CD4-positive, alpha-beta T cell (primary cell): Measurements from ENCODE around the gene H2BW1. TPM values are rescaled to one million over a fixed set of nuclear protein-coding genes. Genes with fewer than 3 reads are reported as not detected.
"Not testable (repeated sequence)": the region's sequence is repeated elsewhere in the genome, so short reads cannot be mapped to it uniquely, and the experiment has no call there.

Experiments
- ATAC-seq: fragments of 200-7000 bp; cut with Tn5 transposase; one replicate; pipeline ENCODE4 v1.10.0; 2022; ENCODE audit warnings: mild to moderate bottlenecking; ENCODE audit not compliant: poor library complexity
- CTCF ChIA-PET: fragments of 350-600 bp; sonication (Branson Sonifier 250); formaldehyde crosslinking; loops from one replicate; lab custom pipeline; 2021; ENCODE audit warnings: antibody characterized with exemption, inconsistent platforms; lab: Charles Lee
- POLR2A ChIA-PET: fragments of 350-600 bp; sonication (Branson Sonifier 250); formaldehyde crosslinking; loops from one replicate; lab custom pipeline; 2021; ENCODE audit warnings: antibody characterized with exemption, inconsistent platforms; lab: Charles Lee
- DNase-seq, 14 experiments: peaks; one replicate each; pipeline ENCODE4 v3.0.0-alpha.2; 2013 to 2020; ENCODE audit warnings: mixed read lengths in 2 of 14
- H3K27ac ChIP-seq, 2 donors: one replicate each; pipeline versions ENCODE4 v1.5.1 to v1.7.0; 2013; ENCODE audit warnings: low read length in 2 of 2, low read depth in 1 of 2, mild to moderate bottlenecking in 1 of 2
- H3K27me3 ChIP-seq, 2 experiments: 1 replicate in 1 of 2; 2 replicates in 1 of 2; pipeline versions ENCODE4 v1.6.1 to v1.7.0; 2013; ENCODE audit warnings: low read length in 2 of 2, control low read depth in 1 of 2, mild to moderate bottlenecking in 1 of 2, moderate library complexity in 1 of 2; ENCODE audit not compliant: insufficient read depth in 2 of 2, control insufficient read depth in 1 of 2
- H3K36me3 ChIP-seq: one replicate; pipeline ENCODE4 v1.6.1; 2013; ENCODE audit warnings: low read length, control low read depth; ENCODE audit not compliant: insufficient read depth
- H3K4me1 ChIP-seq: one replicate; pipeline ENCODE4 v1.6.1; 2013; ENCODE audit warnings: low read length, control low read depth; ENCODE audit not compliant: insufficient read depth
- H3K4me3 ChIP-seq: one replicate; pipeline ENCODE4 v1.5.1; 2013; ENCODE audit warnings: mild to moderate bottlenecking, low read length, moderate library complexity
- H3K9me3 ChIP-seq, 2 experiments: 1 replicate in 1 of 2; 2 replicates in 1 of 2; pipeline versions ENCODE4 v1.6.1 to v1.7.0; 2013; ENCODE audit warnings: low read length in 2 of 2, mild to moderate bottlenecking in 2 of 2, control low read depth in 1 of 2, moderate library complexity in 1 of 2; ENCODE audit not compliant: control insufficient read depth in 1 of 2, insufficient read depth in 1 of 2
- H3K27ac Mint-ChIP-seq: one replicate; pipeline ENCODE4 v1.8.0; 2020; ENCODE audit warnings: mixed read lengths
- H3K27me3 Mint-ChIP-seq: one replicate; pipeline ENCODE4 v1.8.0; 2021; ENCODE audit warnings: mixed read lengths
- H3K36me3 Mint-ChIP-seq: one replicate; pipeline ENCODE4 v1.8.0; 2021; ENCODE audit warnings: low read depth, mixed read lengths
- H3K4me1 Mint-ChIP-seq: one replicate; pipeline ENCODE4 v1.8.0; 2021; ENCODE audit warnings: low read depth, mixed read lengths
- H3K4me3 Mint-ChIP-seq: one replicate; pipeline ENCODE4 v1.8.0; 2020; ENCODE audit warnings: mild to moderate bottlenecking, mixed read lengths
- H3K9me3 Mint-ChIP-seq: one replicate; pipeline ENCODE4 v1.8.0; 2020; ENCODE audit warnings: mixed read lengths
- intact Hi-C, 2 experiments: fragments of 100-400 bp; cut with DNase I in 1 of 2; cut with micrococcal nuclease in 1 of 2; formaldehyde crosslinking; loops; one replicate each; pipeline versions ENCODE4 v1.15.1 to v1.9.0; 2023 to 2025; cut with DNase I, micrococcal nuclease
- total RNA-seq, 174 experiments: library from RNA in 2 of 174; stranded (reverse) in 2 of 174; gene quantifications; one replicate each; pipeline ENCODE4 v1.2.3 and lab custom pipeline; 2021 to 2026
- TF ChIP-seq, protein P1 (sequence below): fragments of 200-600 bp; IDR thresholded peaks from one replicate; pipeline ENCODE4 v1.8.0; 2022; ENCODE audit warnings: antibody characterized with exemption, mild to moderate bottlenecking

The H2BW1 gene
- total RNA-seq, 2 experiments from 2014 or later: not detected

- Histone ChIP-seq H3K9me3 (no peaks in the 10 kb centered on the region), H3K4me1 (no peaks in the 10 kb centered on the region), H3K4me3 (no peak overlapping the region), H3K27ac (no peak overlapping the region), H3K27me3 (no peaks in the 10 kb centered on the region), H3K36me3 (no peaks in the 10 kb centered on the region)
- H3K27ac Mint-ChIP-seq: no peak overlapping the region
- TF ChIP-seq, protein P1, sequence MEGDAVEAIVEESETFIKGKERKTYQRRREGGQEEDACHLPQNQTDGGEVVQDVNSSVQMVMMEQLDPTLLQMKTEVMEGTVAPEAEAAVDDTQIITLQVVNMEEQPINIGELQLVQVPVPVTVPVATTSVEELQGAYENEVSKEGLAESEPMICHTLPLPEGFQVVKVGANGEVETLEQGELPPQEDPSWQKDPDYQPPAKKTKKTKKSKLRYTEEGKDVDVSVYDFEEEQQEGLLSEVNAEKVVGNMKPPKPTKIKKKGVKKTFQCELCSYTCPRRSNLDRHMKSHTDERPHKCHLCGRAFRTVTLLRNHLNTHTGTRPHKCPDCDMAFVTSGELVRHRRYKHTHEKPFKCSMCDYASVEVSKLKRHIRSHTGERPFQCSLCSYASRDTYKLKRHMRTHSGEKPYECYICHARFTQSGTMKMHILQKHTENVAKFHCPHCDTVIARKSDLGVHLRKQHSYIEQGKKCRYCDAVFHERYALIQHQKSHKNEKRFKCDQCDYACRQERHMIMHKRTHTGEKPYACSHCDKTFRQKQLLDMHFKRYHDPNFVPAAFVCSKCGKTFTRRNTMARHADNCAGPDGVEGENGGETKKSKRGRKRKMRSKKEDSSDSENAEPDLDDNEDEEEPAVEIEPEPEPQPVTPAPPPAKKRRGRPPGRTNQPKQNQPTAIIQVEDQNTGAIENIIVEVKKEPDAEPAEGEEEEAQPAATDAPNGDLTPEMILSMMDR: no peak
- no peaks in the 10 kb centered on the region for H3K36me3 Mint-ChIP-seq
- H3K4me3 Mint-ChIP-seq: no peak overlapping the region
- no peaks in the 10 kb centered on the region for H3K4me1 Mint-ChIP-seq
- intact Hi-C loops: no loop called here
- ChIA-PET POLR2A (no interaction called here), CTCF (no interaction called here)
- DNase-seq: no peak
- H3K9me3 Mint-ChIP-seq: no peaks in the 10 kb centered on the region
- no peaks in the 10 kb centered on the region for H3K27me3 Mint-ChIP-seq
- ATAC-seq: no peak
These were observed 4.6 kb upstream of the H2BW1 start for GRCh38 chrX:104018126-104018525.

GRCh38 chrX:104015576-104015975, 2.1 kb upstream of the H2BW1 start:
- H3K9me3 ChIP-seq, H3K9me3 Mint-ChIP-seq, DNase-seq, H3K27ac Mint-ChIP-seq, ATAC-seq, CTCF ChIA-PET, H3K36me3 ChIP-seq, H3K27ac ChIP-seq, H3K4me3 Mint-ChIP-seq, H3K4me3 ChIP-seq, H3K27me3 ChIP-seq, intact Hi-C loops, POLR2A ChIA-PET, H3K4me1 Mint-ChIP-seq, H3K36me3 Mint-ChIP-seq, H3K4me1 ChIP-seq, H3K27me3 Mint-ChIP-seq: not testable (repeated sequence)

- Mint-ChIP-seq H3K27ac (no peak overlapping the region), H3K36me3 (no peaks in the 10 kb centered on the region), H3K27me3 (no peaks in the 10 kb centered on the region), H3K4me3 (no peak overlapping the region), H3K4me1 (no peaks in the 10 kb centered on the region), H3K9me3 (no peaks in the 10 kb centered on the region)
- CTCF ChIA-PET: no interaction called here
- POLR2A ChIA-PET: no interaction called here
- no peaks in the 10 kb centered on the region for H3K9me3 ChIP-seq
- no peaks in the 10 kb centered on the region for H3K4me1 ChIP-seq
- no peaks in the 10 kb centered on the region for H3K36me3 ChIP-seq
- no peak overlapping the region for H3K4me3 ChIP-seq
- no peak overlapping the region for H3K27ac ChIP-seq
- intact Hi-C loops: no loop called here
- no peak for DNase-seq
- H3K27me3 ChIP-seq: peaks cover 0 to 3% of the 10 kb centered on the region in 2 experiments
- no peak for ATAC-seq
- TF ChIP-seq, protein P1: no peak
These were observed 350 bp downstream of the H2BW1 start for GRCh38 chrX:104013158-104013557.

- Mint-ChIP-seq H3K27me3 (peaks cover 6% of the 10 kb centered on the region), H3K4me3 (no peak overlapping the region), H3K4me1 (no peaks in the 10 kb centered on the region), H3K27ac (no peak overlapping the region), H3K9me3 (no peaks in the 10 kb centered on the region), H3K36me3 (no peaks in the 10 kb centered on the region)
- ChIA-PET POLR2A (no interaction called here), CTCF (no interaction called here)
- H3K4me3 ChIP-seq: no peak overlapping the region
- DNase-seq: no peak
- intact Hi-C loops: no loop called here
- H3K9me3 ChIP-seq: no peaks in the 10 kb centered on the region
- TF ChIP-seq, protein P1: no peak
- H3K4me1 ChIP-seq: no peaks in the 10 kb centered on the region
- ATAC-seq: no peak
- H3K27ac ChIP-seq: no peak overlapping the region
- H3K36me3 ChIP-seq: no peaks in the 10 kb centered on the region
- peaks cover 0 to 3% of the 10 kb centered on the region in 2 experiments for H3K27me3 ChIP-seq
These were observed 4.7 kb downstream of the H2BW1 start for GRCh38 chrX:104008831-104009230.
